CD4-positive, alpha-beta T cell treated with Interleukin-4 for 4 hours (primary cell): ENCODE measurements around the gene DNAH10.
A peak's percentile ranks its signal among the peaks of the same experiment; 100 is the strongest.
"Not testable (repeated sequence)": the region's sequence is repeated elsewhere in the genome, so short reads cannot be mapped to it uniquely, and the experiment has no call there.

Source experiments
- DNase-seq: peaks from one replicate; pipeline ENCODE4 v3.0.0-alpha.2; 2020

Gene DNAH10

GRCh38 chr12:123910761-123911193 is 148.7 kb downstream of the DNAH10 start:
- no peak for DNase-seq

- not testable (repeated sequence) for DNase-seq
Measured at GRCh38 chr12:123911672-123912409, 149.7 kb downstream of the DNAH10 start.

GRCh38 chr12:123912415-123913380 is 150.6 kb downstream of the DNAH10 start:
- no peak for DNase-seq

- no peak for DNase-seq
Measured at GRCh38 chr12:123914726-123915333, 152.7 kb downstream of the DNAH10 start.

GRCh38 chr12:123916729-123917128 is 154.6 kb downstream of the DNAH10 start:
- peak; percentile 70 for DNase-seq

- no peak for DNase-seq
Measured at GRCh38 chr12:123917337-123917850, 155.3 kb downstream of the DNAH10 start.

GRCh38 chr12:123919980-123920360 is 157.9 kb downstream of the DNAH10 start:
- no peak for DNase-seq

- no peak for DNase-seq
Measured at GRCh38 chr12:123923038-123923437, 160.9 kb downstream of the DNAH10 start.

- DNase-seq, result no peak
Measured at GRCh38 chr12:123923927-123924326, 161.8 kb downstream of the DNAH10 start.

GRCh38 chr12:123924539-123924938 is 162.4 kb downstream of the DNAH10 start:
- DNase-seq, result no peak

- no peak for DNase-seq
Measured at GRCh38 chr12:123928274-123928865, 166.3 kb downstream of the DNAH10 start.

- DNase-seq, result no peak
Measured at GRCh38 chr12:123928897-123929296, 166.8 kb downstream of the DNAH10 start.

- no peak for DNase-seq
Measured at GRCh38 chr12:123929946-123930583, 168.0 kb downstream of the DNAH10 start.

- peak; percentile 30 for DNase-seq
Measured at GRCh38 chr12:123931686-123932321, 169.7 kb downstream of the DNAH10 start.

GRCh38 chr12:123933214-123933613 is 171.1 kb downstream of the DNAH10 start:
- DNase-seq, result no peak

- no peak for DNase-seq
Measured at GRCh38 chr12:123934016-123934620, 172.0 kb downstream of the DNAH10 start.

GRCh38 chr12:123934829-123935228 is 172.7 kb downstream of the DNAH10 start:
- peak; percentile 8 for DNase-seq

GRCh38 chr12:123935956-123936355 is 173.9 kb downstream of the DNAH10 start:
- no peak for DNase-seq

- DNase-seq, result no peak
Measured at GRCh38 chr12:123936471-123936870, 174.4 kb downstream of the DNAH10 start.

GRCh38 chr12:123936956-123937706 is 175.0 kb downstream of the DNAH10 start:
- DNase-seq, result no peak
